HG02610 (cell line): ENCODE data around the gene HEATR5A.
"Not testable (repeated sequence)": the region's sequence is repeated elsewhere in the genome, so short reads cannot be mapped to it uniquely, and the experiment has no call there.

ENCODE experiments used
- ATAC-seq: cut with Tn5 transposase; IDR thresholded peaks from one replicate; pipeline ENCODE4 v1.9.1; 2021; ENCODE audit warnings: mild to moderate bottlenecking, moderate library complexity; ENCODE audit not compliant: unreplicated experiment

HEATR5A gene

GRCh38 chr14:31287294-31287972 lies 132.9 kb downstream of the HEATR5A start:
- ATAC-seq = no peak

- no peak for ATAC-seq
Measured at GRCh38 chr14:31286456-31287293, 133.7 kb downstream of the HEATR5A start.

- ATAC-seq = peak; percentile 79
Measured at GRCh38 chr14:31283578-31284252, 136.6 kb downstream of the HEATR5A start.

GRCh38 chr14:31283153-31283552 lies 137.2 kb downstream of the HEATR5A start:
- peak; percentile 7 for ATAC-seq

- no peak for ATAC-seq
Measured at GRCh38 chr14:31280871-31281220, 139.5 kb downstream of the HEATR5A start.

GRCh38 chr14:31280132-31280870 lies 140.0 kb downstream of the HEATR5A start:
- no peak for ATAC-seq

GRCh38 chr14:31278883-31279282 lies 141.5 kb downstream of the HEATR5A start:
- no peak for ATAC-seq

GRCh38 chr14:31277085-31277484 lies 143.3 kb downstream of the HEATR5A start:
- ATAC-seq = no peak

- ATAC-seq = not testable (repeated sequence)
Measured at GRCh38 chr14:31276417-31276816, 143.9 kb downstream of the HEATR5A start.

- no peak for ATAC-seq
Measured at GRCh38 chr14:31275731-31276130, 144.6 kb downstream of the HEATR5A start.

- no peak for ATAC-seq
Measured at GRCh38 chr14:31271648-31272047, 148.7 kb downstream of the HEATR5A start.

GRCh38 chr14:31270196-31270772 lies 150.1 kb downstream of the HEATR5A start:
- ATAC-seq = no peak

- no peak for ATAC-seq
Measured at GRCh38 chr14:31269634-31270195, 150.6 kb downstream of the HEATR5A start.

GRCh38 chr14:31268216-31268615 lies 152.1 kb downstream of the HEATR5A start:
- ATAC-seq = no peak

GRCh38 chr14:31266437-31267331 lies 153.7 kb downstream of the HEATR5A start:
- no peak for ATAC-seq

GRCh38 chr14:31265701-31266398 lies 154.5 kb downstream of the HEATR5A start:
- ATAC-seq = no peak

- ATAC-seq = no peak
Measured at GRCh38 chr14:31263485-31264133, 156.7 kb downstream of the HEATR5A start.
